GM19438 (cell line): ENCODE results near the gene CACNA2D3.

Experiments
- ATAC-seq: cut with Tn5 transposase; IDR thresholded peaks from one replicate; pipeline ENCODE4 v1.9.1; 2021; ENCODE audit warnings: low read depth; ENCODE audit not compliant: unreplicated experiment

The CACNA2D3 gene

DNA sequence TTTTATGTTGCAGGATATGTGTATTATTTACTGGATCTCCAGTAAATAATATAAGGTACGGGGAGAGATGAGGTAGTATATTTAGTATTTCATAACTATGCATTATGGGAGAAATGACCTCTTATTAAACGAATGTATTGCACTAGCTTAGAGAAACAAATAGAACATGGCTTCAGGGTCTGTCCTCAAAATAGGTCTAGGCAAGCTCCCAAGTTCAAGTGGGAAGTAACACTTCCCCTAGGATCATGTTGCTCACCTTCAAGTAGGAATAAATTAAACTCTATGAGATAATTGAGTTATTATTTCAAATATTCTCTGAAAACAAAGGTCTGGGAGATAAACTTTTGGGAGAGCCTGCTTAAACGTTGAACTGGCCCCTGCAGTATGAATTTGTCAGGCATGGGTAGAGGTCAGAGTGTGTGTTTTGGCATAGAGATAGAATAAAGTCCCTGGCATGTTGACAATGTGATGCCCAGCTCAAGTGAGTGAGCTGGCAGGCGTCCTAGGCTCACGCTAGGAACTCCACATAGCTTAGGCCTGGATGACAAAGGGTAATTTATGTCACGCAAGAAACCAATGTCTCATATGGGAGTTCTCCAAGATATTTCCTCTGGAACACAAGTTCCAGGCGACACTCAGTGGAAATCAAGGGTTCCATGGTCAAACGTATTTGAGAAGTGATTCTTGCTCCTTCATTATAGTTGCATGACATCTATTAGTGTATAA is 236.8 kb downstream of the CACNA2D3 start:
- no peak for ATAC-seq

DNA sequence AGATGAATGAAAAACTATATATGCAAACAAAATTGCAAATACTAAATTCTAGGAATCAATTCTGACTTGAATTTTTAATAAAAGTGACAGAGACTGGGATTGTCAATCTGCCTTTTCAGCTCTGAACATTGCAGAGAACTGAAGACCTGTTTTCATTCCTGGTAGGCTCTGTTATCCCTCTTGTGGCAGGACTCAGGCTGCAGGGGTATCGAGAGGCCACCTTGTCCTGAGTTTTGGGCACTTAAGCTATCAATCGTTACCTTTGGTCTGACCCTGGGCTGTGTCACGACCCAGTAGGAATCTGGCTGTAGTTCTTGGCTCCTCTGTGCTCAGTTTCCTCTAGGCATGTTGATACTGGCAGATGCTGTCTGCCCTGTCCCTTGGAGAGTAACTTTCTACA is 238.0 kb downstream of the CACNA2D3 start:
- no peak for ATAC-seq

DNA sequence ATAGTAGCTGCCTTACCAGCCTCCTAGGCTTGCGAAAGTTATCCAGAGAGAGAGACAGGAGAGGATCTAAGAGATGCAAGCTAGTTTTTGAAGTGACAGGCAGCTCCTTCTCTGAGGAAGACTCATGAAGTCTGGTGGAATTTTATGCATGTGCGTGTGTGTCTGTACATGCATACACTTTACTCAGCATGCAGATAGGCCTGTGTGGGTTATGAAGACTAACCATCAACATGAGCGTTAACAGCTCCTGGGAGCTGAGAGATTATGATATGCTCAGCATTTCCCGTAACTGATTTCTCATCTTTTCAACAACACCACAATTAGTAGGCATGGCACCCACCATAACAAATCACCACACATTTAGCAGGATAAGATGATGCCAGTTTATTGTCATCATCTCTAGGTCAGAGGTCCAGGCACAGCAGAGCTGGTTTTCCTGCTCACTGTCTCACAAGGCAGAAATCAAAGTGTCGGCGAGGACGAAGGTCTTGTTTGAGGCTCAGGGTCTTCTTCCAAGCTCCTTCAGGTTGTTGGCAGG is 239.5 kb downstream of the CACNA2D3 start:
- ATAC-seq: no peak

DNA sequence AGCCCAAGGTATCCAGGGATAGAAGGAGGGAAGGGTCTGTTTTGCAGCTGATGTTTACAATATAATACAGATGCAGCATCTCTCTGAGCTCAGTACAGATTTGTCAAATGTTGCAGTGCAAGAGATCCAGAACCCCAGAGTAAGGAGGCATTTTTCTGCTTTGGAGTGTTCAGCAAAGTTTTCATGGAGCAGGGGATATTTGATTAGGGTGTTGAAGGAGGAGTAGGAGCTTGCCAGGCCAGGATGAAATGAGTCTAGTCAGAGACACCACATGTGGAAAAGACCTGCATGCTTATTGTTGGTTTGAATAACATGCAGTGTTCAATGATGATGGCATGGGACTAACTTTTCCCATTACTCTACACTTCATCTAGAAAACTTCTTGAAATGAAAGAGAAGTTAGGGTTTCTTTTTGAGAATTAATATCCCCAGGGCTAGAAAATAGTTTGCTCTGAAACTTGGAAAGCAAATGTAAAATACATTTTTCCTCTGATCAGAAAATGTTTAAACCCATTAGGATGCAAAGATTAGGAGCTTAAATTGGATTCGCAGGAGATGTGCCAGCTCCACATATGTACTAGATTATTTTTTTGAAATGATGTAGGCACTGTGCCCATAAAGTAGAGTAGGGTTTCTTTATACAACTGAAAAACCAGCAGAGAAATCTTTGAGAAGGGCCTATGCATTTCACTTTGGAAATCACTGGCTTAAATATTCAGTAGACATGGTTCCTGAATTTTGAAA is 243.8 kb downstream of the CACNA2D3 start:
- no peak for ATAC-seq

DNA sequence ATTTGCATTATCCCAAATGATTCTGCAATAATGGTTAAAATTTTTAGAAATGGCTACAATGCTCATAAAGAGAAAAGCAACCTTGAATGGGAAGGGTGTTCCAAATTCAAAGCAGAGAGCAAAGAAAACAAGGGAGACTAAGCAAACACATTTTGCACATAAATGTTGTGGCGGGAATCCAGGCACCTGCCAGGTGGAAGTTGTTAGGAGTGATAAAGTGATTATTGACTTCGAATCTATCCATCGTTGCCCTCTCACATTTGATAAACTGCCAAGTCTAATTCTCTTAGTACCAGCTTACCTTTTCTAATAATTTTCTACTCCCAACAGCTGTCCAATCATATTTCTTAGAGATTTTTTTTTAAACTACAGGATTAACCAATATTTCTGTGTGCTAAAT is 244.5 kb downstream of the CACNA2D3 start:
- no peak for ATAC-seq

DNA sequence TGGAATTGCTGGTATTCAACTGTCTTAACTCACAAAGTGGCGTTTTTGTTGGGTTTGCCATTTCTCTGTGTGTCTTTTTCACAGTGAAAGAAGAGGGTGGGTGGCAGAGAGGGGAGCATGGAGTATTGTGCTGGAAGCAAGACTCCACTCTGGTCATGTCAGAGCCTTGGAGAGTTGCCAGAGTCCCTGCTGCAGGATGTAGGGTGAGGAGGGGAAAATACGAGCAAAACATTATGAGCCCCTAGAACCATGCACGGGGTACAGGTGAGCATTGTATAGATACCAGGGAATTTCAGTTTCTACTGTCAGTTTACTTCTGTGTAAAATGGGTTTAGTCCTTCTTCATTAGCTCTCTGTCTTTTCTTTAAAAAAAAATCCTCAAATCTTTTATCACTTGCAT is 249.9 kb downstream of the CACNA2D3 start:
- no peak for ATAC-seq

DNA sequence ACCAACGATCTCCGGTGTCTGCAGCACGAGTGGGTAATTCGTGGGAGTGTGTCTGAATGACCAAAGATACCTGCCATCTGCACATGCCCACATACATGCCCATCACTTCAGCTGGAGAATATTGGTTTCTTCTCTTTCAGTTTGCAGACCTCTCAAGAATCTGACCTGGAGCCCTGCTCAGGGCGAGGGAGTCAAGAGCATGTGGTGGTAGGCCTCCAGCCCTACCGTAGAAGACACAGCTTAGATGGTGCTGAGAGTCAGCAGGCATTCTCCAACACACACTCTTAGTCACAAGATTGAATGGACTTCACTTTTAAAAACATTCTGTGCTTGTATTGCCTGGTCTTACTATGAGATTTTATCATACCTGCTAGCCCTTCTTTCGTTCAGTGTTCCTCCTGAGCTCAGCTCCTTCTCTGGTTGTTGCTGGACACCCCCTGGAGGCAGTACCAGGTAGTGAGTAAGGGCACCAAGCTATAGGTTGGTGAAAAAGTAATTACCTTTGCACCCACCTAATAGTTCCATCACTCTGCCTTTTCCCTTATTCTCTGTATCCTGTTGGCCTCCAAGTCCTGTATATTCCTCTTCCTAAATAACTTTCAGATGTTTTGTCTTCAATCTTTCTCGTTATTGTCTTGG is 252.0 kb downstream of the CACNA2D3 start:
- no peak for ATAC-seq

DNA sequence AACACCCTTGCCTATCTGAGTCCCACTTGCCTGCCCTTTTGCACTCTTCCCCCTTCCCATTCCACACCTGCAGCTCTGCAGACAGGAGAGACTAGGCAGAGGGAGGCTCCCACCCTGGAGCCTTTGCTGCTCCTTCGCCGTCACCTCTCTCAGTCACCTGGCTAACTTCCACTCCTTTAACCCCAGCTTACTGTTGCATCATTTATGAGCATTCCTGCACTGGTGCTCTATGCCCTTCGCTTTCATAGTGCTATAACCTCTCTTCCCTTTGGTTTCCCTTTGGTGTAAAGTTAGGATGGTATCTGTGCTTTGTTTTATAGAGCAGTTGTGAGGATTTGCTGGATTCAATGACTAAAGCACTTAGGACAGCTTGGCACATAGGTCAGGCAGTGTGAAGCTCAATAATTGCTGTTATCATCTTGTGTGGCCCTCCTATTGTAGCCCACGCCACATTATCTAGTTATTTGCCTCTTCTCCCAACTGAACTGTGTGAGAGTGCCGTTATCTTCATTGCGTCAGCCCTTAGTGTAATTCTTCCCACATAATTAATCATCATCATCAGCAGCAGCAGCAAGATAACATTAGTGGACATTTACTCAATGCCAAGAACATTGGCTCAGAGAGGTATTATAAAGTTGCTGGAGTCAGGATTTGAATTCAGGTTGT is 253.9 kb downstream of the CACNA2D3 start:
- no peak for ATAC-seq

DNA sequence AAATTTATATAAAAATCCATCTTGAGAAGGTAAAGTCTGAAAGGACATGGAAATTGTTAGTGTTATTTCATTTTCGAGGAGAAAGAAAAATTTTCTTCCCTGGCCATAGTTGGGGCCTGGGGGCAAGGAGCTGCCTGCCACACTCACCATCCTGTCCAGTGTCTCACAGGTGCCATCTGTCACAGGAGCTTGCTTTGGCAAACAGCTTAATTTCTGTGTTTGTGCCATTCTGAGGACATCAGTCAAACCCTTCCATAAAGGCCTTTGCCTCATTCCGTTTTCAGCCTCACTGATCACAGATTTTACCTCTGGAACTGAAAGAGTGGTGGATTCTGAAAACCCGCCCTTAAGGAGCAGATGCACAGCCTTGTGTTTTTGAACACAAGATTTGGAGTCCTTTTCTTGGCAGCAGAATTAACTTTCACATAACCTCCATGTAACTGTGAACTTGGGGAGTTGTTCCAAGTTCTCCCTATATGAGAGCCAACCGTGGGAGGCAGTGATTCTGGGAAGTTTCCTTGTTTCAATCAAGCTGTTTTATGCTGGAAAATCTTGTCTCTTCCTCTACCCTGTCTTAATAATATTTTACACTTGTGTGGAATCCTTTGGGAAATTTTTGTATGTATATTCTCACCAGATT is 254.7 kb downstream of the CACNA2D3 start:
- ATAC-seq: no peak

DNA sequence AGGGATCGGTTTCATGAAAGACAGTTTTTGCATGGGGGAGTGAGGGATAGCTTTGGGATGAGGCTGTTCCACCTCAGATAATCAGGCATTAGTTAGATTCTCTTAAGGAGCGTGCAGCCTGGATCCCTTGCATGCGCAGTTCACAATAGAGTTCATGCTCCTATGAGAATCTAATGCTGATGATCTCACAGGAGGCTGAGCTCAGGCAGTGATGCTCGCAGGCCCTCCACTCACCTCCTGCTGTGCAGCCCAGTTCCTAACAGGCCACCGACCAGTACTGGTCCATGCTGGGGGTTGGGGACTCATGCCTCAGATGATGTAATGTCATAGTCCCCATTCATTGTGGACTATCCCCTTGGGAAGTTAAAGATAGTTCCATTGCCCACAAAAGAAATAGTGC is 255.8 kb downstream of the CACNA2D3 start:
- ATAC-seq: no peak

DNA sequence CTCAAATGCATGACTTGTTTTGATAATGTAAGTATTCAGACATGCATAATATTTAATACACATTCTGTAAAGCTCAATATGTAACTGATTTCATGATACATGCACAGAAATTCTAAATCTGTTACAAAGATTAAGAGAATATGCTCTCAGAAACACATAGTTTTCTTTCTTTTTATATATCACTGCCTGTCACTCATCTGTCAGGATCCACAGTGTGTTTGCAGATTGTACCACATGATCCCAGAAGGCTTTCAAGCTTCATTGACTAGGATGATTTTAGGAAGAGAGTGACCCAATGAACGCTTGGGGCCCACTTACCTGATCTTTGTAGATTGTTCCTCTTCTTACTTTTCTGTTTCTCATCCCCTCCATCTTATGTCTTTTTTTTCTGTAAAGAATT is 261.9 kb downstream of the CACNA2D3 start:
- no peak for ATAC-seq

DNA sequence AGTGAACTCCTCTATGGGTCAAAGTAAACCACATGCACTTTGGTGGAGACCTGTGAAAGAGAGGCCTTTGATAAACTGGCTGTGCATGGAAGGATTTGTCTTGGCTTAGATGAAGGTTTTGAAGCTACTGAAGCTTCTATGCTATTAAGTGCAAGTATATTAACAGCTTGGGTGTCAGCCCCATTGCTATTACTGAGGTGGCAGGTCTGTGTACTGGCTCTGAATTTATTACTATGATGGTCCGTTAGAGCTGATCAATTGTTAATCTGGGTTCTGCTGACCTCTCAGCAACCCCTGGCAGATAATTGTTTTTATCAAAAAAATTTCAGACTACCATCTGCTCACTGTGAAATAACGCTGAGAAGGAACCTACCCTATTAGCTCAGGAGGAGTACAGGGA is 268.2 kb downstream of the CACNA2D3 start:
- ATAC-seq: no peak

DNA sequence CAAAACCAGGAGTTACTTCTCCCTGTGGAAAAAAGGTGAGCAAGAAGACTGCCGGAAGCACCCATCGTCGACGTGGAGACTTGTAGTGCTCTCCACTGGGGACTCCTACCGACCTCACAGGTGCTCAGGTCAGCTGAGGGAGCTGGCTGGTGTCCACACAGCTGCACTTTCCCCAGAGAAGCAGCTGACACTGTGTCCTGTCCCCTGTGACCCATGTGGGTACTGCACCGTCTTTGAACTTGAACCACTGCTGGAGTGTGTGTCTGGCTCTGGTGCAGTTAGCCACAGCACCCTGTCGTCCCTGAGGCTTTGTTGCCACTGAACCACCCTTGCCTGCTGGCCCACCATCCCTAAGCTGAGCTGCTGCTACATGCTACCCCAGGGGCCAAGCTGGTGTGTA is 270.8 kb downstream of the CACNA2D3 start:
- ATAC-seq: no peak

DNA sequence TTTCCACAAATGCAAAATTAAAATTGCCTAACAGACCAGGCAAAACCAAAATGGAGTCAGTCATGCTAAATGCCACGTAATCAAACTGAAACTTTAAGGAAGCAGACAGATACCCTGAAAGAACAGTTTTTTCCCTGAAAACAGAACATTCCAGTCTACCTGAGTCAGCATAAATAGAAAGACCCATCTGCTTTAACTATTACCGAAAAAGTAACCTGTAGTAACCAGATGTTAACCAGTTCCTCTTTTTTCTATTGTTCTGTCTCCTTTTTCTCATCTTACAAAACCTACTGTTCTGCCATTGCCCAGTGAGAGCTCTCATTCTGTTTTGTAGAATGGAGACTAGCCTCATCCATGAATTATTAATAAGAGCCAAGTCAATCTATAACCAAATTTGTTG is 286.0 kb downstream of the CACNA2D3 start:
- no peak for ATAC-seq

DNA sequence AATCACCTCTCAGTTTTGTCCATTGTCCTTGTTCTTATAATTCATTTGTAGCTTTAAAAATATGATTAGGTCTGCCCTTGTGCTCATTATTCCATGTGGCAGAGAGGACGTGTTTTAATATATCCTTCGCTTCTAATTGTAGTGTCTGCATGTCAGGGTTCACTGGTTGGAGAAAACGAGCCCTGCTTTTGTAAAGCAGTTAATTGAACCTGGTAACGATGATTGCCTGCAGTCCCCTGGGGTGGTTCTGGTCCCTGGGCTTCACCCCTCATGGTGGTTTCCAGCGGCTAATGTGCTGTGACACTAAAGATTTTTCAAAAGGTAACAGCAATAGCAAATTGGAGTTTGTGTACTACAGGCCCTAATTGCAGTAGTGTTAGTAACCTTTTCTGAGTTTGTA is 299.6 kb downstream of the CACNA2D3 start:
- ATAC-seq: no peak

DNA sequence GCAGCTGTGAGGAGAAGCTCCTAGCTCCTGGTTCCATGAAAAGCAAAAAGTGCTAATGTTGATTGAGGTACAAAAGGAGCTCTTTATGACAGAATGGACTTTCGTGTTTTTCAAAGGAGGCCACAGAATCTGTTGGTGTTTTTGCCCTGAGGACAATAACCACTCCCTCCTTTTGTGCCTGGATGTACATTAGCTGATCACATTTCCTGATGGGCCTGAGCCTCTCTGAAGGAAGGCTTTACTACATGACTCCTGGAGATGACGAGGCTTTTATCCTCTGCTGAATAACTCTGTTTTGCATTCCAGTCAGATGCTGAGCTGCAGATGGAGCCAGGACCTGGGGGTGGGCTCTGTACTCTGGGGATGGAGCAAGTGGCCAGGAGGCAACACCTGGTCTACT is 301.9 kb downstream of the CACNA2D3 start:
- no peak for ATAC-seq

DNA sequence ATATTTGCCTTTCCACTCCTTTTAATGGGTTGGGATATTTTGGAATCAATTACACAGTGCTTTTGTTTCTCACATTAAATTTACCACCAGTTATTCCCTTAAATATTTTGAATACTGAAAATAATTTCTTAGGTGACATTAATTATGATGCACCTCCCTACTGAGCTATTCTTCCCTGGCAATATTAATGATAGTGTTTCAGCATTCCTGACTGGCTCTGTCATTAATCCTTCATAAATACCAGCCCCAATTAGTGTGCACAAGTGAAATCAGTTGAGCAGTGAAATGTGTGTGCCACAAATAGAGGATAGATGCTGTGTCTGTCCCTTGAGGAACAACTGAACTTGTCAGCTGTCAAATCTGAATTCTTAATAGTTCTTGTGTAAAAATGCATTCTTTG is 304.0 kb downstream of the CACNA2D3 start:
- no peak for ATAC-seq

DNA sequence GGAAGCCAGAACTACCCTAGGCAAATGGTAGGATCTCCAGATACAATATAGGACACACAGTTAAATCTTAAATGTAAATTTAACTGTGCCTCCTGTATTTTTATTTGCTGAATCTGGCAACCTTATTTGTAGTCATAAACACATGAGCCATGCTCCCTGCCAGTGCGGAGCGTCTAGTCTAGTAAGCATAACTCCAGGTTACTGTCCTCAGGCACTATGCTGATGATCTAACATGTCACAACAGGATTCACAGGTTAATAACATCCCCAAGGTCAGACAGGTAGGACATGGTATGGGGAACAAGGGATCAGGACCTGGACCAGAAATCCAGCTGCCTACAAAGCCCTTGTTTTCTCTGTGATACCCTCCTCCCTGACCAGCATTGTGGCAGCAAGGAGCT is 305.1 kb downstream of the CACNA2D3 start:
- ATAC-seq: no peak

DNA sequence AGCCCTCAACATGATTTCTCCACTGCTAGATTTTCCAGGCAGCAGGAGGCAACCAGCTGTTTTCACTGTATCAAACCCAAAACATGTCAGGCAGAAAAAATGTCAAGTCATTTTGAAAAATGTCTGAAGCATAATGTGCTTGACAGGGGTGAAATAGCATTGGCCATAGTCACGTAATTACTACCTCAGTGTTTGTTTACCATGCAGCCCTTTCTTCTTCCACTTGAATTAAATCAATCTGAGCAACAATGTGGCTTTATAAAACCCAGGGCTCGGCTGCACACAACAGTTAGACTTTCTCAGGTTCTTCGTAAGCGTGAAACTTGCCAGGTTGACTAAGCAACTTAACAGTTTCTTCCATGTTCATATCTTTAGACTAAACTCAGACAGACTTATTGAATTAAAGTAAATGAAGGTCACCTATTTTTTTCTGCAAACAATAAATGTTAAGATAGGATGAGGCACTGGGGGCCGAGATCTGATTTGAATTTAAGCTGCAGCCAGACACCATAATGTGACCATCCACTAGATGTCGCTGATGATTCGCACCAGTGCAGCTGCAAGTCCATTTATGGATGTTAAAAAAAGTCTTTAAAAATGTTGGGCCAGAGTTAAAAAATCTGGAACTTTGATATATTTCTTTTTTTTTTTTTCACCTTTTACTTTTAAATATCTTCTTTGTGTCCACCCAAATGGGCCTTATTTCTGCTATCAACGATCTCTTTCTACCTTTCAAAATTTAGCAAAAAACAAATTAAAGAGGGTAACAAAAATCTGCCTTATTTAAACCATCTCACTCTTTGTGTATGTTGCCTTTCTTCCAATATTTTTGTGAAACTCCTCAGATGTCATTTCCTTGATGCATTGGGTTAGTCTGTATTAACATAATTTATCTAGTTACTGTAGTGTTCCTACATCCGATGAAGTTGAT is 305.9 kb downstream of the CACNA2D3 start:
- ATAC-seq: no peak

DNA sequence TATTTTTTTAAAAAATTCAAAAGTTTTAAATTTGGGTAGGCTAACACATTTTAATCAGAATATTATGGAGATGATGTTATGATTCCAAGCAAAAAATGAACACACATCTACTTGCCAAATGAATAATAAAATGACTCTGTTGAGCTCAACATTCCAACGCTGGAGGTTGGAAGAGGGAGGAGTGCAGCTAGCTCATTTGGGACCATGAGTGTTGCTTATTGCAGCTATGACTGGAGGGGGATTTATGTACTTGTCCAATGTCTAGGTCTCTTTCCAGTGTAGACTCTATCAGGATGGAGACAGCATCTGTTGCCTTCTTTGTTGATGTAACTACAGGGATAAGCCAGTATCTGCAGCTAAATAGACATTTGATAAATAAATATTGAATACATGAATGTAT is 310.6 kb downstream of the CACNA2D3 start:
- no peak for ATAC-seq
